Loucy (cell line): ENCODE results near the gene MAP2.

Experiments used
- H2AFZ ChIP-seq: fragments of 200-600 bp; sonication (generic); 2 replicates; pipeline ENCODE4 v1.6.0; 2016; ENCODE audit warnings: antibody characterized with exemption, mild to moderate bottlenecking, low read length, moderate library complexity
- H3F3A ChIP-seq: fragments of 200-600 bp; 2 replicates; pipeline ENCODE4 v1.6.0; 2016; ENCODE audit warnings: antibody characterized with exemption, low read depth, mild to moderate bottlenecking
- H3K27me3 ChIP-seq: fragments of 200-600 bp; sonication (generic); 2 replicates; pipeline ENCODE4 v1.6.1; 2014; ENCODE audit warnings: low read length, mild to moderate bottlenecking; ENCODE audit not compliant: insufficient read depth, poor library complexity, severe bottlenecking
- H3K36me3 ChIP-seq: fragments of 200-600 bp; sonication (generic); 2 replicates; pipeline ENCODE4 v1.6.1; 2016; ENCODE audit warnings: low read length; ENCODE audit not compliant: insufficient read depth
- H3K4me1 ChIP-seq: fragments of 200-600 bp; sonication (generic); 2 replicates; pipeline ENCODE4 v1.5.1; 2014; ENCODE audit warnings: low read length, mild to moderate bottlenecking; ENCODE audit not compliant: insufficient read depth, poor library complexity, severe bottlenecking
- H3K4me2 ChIP-seq: fragments of 200-600 bp; sonication (generic); 2 replicates; pipeline ENCODE4 v1.6.0; 2014; ENCODE audit warnings: antibody characterized with exemption, low read length, low read depth, mild to moderate bottlenecking; ENCODE audit not compliant: poor library complexity, severe bottlenecking
- H3K4me3 ChIP-seq: fragments of 200-600 bp; sonication (generic); 2 replicates; pipeline ENCODE4 v1.5.1; 2014; ENCODE audit warnings: low read length, mild to moderate bottlenecking, mixed read lengths; ENCODE audit not compliant: poor library complexity, severe bottlenecking
- H3K79me2 ChIP-seq: fragments of 200-600 bp; sonication (generic); 2 replicates; pipeline ENCODE4 v1.6.1; 2014; ENCODE audit warnings: low read length; ENCODE audit not compliant: insufficient read depth
- H3K9ac ChIP-seq: fragments of 200-600 bp; sonication (generic); 2 replicates; pipeline ENCODE4 v1.6.0; 2014; ENCODE audit warnings: mild to moderate bottlenecking, low read depth, low read length, moderate library complexity; ENCODE audit not compliant: poor library complexity, severe bottlenecking
- H3K9me2 ChIP-seq: fragments of 200-600 bp; sonication (generic); replicated peaks from 2 replicates; pipeline ENCODE4 v1.6.1; 2016; ENCODE audit warnings: low read depth, low read length, mixed read lengths
- H3K9me3 ChIP-seq: fragments of 200-600 bp; sonication (generic); 2 replicates; pipeline ENCODE4 v1.6.1; 2014; ENCODE audit warnings: mild to moderate bottlenecking, antibody characterized with exemption, low read length, low read depth; ENCODE audit not compliant: insufficient read depth
- H4K20me1 ChIP-seq: fragments of 200-600 bp; sonication (generic); 2 replicates; pipeline ENCODE4 v1.6.0; 2014; ENCODE audit warnings: antibody characterized with exemption, low read length, mild to moderate bottlenecking; ENCODE audit not compliant: insufficient read depth, poor library complexity, severe bottlenecking
- EZH2phosphoT487 ChIP-seq: fragments of 200-600 bp; IDR thresholded peaks from 2 replicates; pipeline ENCODE4 v1.6.1; 2018; ENCODE audit warnings: antibody characterized with exemption, mild to moderate bottlenecking, moderate library complexity, borderline replicate concordance
- TF ChIP-seq, protein P1 (sequence below): fragments of 200-600 bp; sonication (generic); conservative IDR thresholded peaks from 2 replicates; pipeline ENCODE4 v1.5.1; 2014; ENCODE audit warnings: mild to moderate bottlenecking, antibody characterized with exemption, low read length

MAP2 gene

DNA sequence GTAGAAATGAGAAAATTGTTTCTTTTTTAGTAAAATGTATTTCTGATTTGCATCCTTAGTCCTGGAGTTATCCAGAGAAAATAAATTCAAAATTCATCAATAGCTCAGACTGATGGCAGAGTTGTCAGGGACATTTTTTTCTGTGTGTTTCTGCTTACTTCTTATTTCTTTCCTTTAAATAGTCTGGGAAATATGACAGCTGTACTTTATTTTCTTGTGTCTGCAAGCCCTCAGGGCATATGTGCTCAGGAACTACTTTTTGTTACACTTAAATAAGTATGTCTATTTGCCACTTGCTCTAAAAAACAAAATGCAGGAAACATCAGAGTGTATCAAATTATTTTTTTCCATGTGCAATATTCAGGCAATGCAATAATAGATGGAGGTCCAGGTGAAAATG lies 221.0 kb downstream of the MAP2 start:
- no peak overlapping the region for H2AFZ ChIP-seq
- no peak for TF ChIP-seq EZH2phosphoT487
- no peaks in the 10 kb centered on the region for H3K79me2 ChIP-seq
- no peaks in the 10 kb centered on the region for H4K20me1 ChIP-seq
- H3K9me3 ChIP-seq, result no peaks in the 10 kb centered on the region
- no peaks in the 10 kb centered on the region for H3K9me2 ChIP-seq
- no peak overlapping the region for H3K9ac ChIP-seq
- no peaks in the 10 kb centered on the region for H3K36me3 ChIP-seq
- no peaks in the 10 kb centered on the region for H3K4me1 ChIP-seq
- no peaks in the 10 kb centered on the region for H3K27me3 ChIP-seq
- no peaks in the 10 kb centered on the region for H3F3A ChIP-seq
- no peak overlapping the region for H3K4me2 ChIP-seq
- no peak overlapping the region for H3K4me3 ChIP-seq

GRCh38 chr2:209648714-209649113 lies 224.9 kb downstream of the MAP2 start:
- TF ChIP-seq, protein P1, sequence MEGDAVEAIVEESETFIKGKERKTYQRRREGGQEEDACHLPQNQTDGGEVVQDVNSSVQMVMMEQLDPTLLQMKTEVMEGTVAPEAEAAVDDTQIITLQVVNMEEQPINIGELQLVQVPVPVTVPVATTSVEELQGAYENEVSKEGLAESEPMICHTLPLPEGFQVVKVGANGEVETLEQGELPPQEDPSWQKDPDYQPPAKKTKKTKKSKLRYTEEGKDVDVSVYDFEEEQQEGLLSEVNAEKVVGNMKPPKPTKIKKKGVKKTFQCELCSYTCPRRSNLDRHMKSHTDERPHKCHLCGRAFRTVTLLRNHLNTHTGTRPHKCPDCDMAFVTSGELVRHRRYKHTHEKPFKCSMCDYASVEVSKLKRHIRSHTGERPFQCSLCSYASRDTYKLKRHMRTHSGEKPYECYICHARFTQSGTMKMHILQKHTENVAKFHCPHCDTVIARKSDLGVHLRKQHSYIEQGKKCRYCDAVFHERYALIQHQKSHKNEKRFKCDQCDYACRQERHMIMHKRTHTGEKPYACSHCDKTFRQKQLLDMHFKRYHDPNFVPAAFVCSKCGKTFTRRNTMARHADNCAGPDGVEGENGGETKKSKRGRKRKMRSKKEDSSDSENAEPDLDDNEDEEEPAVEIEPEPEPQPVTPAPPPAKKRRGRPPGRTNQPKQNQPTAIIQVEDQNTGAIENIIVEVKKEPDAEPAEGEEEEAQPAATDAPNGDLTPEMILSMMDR, result no peak
- TF ChIP-seq EZH2phosphoT487, result no peak
- Histone ChIP-seq H3K4me2 (no peak overlapping the region), H3K4me3 (no peak overlapping the region), H2AFZ (no peak overlapping the region), H4K20me1 (no peaks in the 10 kb centered on the region), H3K9ac (no peak overlapping the region), H3K9me3 (no peaks in the 10 kb centered on the region), H3K36me3 (no peaks in the 10 kb centered on the region), H3K4me1 (no peaks in the 10 kb centered on the region), H3K79me2 (no peaks in the 10 kb centered on the region), H3K27me3 (no peaks in the 10 kb centered on the region), H3F3A (no peaks in the 10 kb centered on the region), H3K9me2 (no peaks in the 10 kb centered on the region)

- H3K79me2 ChIP-seq, result no peaks in the 10 kb centered on the region
- H3F3A ChIP-seq, result no peaks in the 10 kb centered on the region
- H3K27me3 ChIP-seq, result no peaks in the 10 kb centered on the region
- H2AFZ ChIP-seq, result no peak overlapping the region
- H3K4me2 ChIP-seq, result no peak overlapping the region
- no peak overlapping the region for H3K4me3 ChIP-seq
- H3K36me3 ChIP-seq, result no peaks in the 10 kb centered on the region
- no peaks in the 10 kb centered on the region for H3K9me3 ChIP-seq
- no peaks in the 10 kb centered on the region for H3K9me2 ChIP-seq
- H4K20me1 ChIP-seq, result no peaks in the 10 kb centered on the region
- H3K9ac ChIP-seq, result no peak overlapping the region
- TF ChIP-seq EZH2phosphoT487, result no peak
- no peaks in the 10 kb centered on the region for H3K4me1 ChIP-seq
Observed at GRCh38 chr2:209653134-209653533, 229.3 kb downstream of the MAP2 start.

GRCh38 chr2:209661286-209661894 lies 237.5 kb downstream of the MAP2 start:
- Histone ChIP-seq H3K4me3 (no peak overlapping the region), H3F3A (no peaks in the 10 kb centered on the region), H2AFZ (no peak overlapping the region), H3K4me2 (no peak overlapping the region), H3K79me2 (no peaks in the 10 kb centered on the region), H3K4me1 (no peaks in the 10 kb centered on the region), H3K36me3 (no peaks in the 10 kb centered on the region), H3K9ac (no peak overlapping the region), H3K9me3 (no peaks in the 10 kb centered on the region), H3K27me3 (no peaks in the 10 kb centered on the region), H3K9me2 (no peaks in the 10 kb centered on the region; the same call in 1 of the 2 replicates), H4K20me1 (no peaks in the 10 kb centered on the region)
- TF ChIP-seq, protein P1, result no peak
- no peak for TF ChIP-seq EZH2phosphoT487
